Sigmoid colon (tissue), 4 donors: ENCODE data around the gene PRDX6.

Source experiments
- EP300 ChIP-seq, 4 donors: sonication (generic); formaldehyde crosslinking; IDR thresholded peaks; one replicate each; pipeline ENCODE4 v1.6.1; 2017; ENCODE audit warnings: antibody characterized with exemption in 4 of 4
- POLR2A ChIP-seq, 2 donors: fragments of 450-650 bp; IDR thresholded peaks; one replicate each; pipeline ENCODE4 v1.6.1; 2016; ENCODE audit warnings: antibody characterized with exemption in 2 of 2, mild to moderate bottlenecking in 2 of 2, moderate library complexity in 2 of 2
- POLR2AphosphoS5 ChIP-seq, 4 donors: sonication (generic); formaldehyde crosslinking; IDR thresholded peaks; one replicate each; pipeline ENCODE4 v1.6.1; 2017; ENCODE audit warnings: antibody characterized with exemption in 4 of 4
- TF ChIP-seq, protein P1 (sequence below), 4 experiments: fragments of 450-650 bp in 3 of 4; fragments of 200-600 bp in 1 of 4; IDR thresholded peaks; one replicate each; pipeline ENCODE4 v1.5.1; 2016 to 2019; ENCODE audit warnings: antibody characterized with exemption in 4 of 4, mild to moderate bottlenecking in 3 of 4, moderate library complexity in 2 of 4

DNA sequence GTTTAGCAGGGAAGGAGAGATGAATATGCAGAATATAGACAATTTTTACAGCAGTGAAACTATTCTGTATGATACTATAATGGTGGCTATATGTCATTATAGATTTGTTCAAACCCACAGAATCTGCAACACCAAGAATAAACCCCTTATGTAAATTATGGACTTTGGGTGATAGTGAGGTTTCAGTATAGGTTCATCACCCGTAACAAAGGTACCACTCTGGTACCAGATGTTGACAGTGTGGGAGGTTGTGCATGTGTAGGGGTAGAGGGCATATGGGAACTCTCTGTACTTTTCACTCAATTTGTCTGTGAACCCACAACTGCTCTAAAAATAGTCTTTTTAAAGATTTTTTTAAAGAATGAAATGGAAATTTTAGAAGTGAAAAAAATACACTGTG lies 29.9 kb upstream of the PRDX6 start:
- TF ChIP-seq, protein P1, sequence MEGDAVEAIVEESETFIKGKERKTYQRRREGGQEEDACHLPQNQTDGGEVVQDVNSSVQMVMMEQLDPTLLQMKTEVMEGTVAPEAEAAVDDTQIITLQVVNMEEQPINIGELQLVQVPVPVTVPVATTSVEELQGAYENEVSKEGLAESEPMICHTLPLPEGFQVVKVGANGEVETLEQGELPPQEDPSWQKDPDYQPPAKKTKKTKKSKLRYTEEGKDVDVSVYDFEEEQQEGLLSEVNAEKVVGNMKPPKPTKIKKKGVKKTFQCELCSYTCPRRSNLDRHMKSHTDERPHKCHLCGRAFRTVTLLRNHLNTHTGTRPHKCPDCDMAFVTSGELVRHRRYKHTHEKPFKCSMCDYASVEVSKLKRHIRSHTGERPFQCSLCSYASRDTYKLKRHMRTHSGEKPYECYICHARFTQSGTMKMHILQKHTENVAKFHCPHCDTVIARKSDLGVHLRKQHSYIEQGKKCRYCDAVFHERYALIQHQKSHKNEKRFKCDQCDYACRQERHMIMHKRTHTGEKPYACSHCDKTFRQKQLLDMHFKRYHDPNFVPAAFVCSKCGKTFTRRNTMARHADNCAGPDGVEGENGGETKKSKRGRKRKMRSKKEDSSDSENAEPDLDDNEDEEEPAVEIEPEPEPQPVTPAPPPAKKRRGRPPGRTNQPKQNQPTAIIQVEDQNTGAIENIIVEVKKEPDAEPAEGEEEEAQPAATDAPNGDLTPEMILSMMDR (IDR thresholded peaks at IDR 0.05), result no peak
- TF ChIP-seq POLR2AphosphoS5 (IDR thresholded peaks at IDR 0.05), result no peak
- TF ChIP-seq POLR2A (IDR thresholded peaks at IDR 0.05), result no peak
- no peak for TF ChIP-seq EP300 (IDR thresholded peaks at IDR 0.05)
